ENCODE data around the gene FAM135A.
"Not testable (repeated sequence)": the region's sequence is repeated elsewhere in the genome, so short reads cannot be mapped to it uniquely, and the experiment has no call there.

Gene FAM135A

DNA sequence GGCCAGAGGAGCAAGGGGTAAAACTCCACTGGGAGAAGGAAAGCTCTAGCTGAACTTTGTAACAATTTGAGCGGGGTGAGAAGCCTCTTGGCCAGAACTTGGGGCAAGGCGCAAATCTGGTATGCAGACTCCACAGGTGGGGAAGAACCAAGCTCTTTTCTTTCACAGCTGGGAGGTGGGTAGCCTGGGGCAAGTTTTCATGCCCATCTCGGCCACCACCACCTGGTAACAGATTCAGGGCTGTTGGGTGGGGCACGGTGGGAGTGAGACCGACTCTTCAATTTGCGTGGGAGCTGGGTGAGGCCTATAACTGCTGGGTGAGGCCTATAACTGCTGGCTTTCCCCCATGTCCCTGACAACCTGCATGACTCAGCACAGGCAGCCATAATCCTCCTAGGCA lies 190.9 kb downstream of the FAM135A start:
- Histone ChIP-seq H3K4me3 (ENCODE audit: low read length) (no peak overlapping the region), H3K79me2 (ENCODE audit: low read length) (no peaks in the 10 kb centered on the region), H3K4me2 (ENCODE audit: low read depth, low read length) (no peak overlapping the region), H3K4me1 (ENCODE audit: low read length) (no peaks in the 10 kb centered on the region), H2AFZ (ENCODE audit: low read length) (no peak overlapping the region), H3K9me2 (replicated peaks; ENCODE audit: insufficient read depth, low read length) (no peaks in the 10 kb centered on the region), H3F3A (ENCODE audit: insufficient read depth, low read length) (no peaks in the 10 kb centered on the region), H3K27me3 (replicated peaks; ENCODE audit: insufficient read depth, low read length) (no peaks in the 10 kb centered on the region), H3K36me3 (replicated peaks; ENCODE audit: insufficient read depth, low read length) (no peaks in the 10 kb centered on the region), H4K20me1 (ENCODE audit: insufficient read depth, low read length) (no peaks in the 10 kb centered on the region), H3K9ac (ENCODE audit: low read length) (no peak overlapping the region), H3K27ac (ENCODE audit: low read length) (no peak overlapping the region), H3K9me3 (replicated peaks; ENCODE audit: insufficient read depth, low read length) (no peaks in the 10 kb centered on the region)
- TF ChIP-seq EZH2phosphoT487 (IDR thresholded peaks at IDR 0.05; ENCODE audit: low read length) (no peak), EZH2 (optimal IDR thresholded peaks at IDR 0.05; ENCODE audit: low read depth, low read length) (no peak)
- TF ChIP-seq, protein P1, sequence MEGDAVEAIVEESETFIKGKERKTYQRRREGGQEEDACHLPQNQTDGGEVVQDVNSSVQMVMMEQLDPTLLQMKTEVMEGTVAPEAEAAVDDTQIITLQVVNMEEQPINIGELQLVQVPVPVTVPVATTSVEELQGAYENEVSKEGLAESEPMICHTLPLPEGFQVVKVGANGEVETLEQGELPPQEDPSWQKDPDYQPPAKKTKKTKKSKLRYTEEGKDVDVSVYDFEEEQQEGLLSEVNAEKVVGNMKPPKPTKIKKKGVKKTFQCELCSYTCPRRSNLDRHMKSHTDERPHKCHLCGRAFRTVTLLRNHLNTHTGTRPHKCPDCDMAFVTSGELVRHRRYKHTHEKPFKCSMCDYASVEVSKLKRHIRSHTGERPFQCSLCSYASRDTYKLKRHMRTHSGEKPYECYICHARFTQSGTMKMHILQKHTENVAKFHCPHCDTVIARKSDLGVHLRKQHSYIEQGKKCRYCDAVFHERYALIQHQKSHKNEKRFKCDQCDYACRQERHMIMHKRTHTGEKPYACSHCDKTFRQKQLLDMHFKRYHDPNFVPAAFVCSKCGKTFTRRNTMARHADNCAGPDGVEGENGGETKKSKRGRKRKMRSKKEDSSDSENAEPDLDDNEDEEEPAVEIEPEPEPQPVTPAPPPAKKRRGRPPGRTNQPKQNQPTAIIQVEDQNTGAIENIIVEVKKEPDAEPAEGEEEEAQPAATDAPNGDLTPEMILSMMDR (IDR thresholded peaks at IDR 0.05; ENCODE audit: low read length), result no peak
- no peak for DNase-seq

DNA sequence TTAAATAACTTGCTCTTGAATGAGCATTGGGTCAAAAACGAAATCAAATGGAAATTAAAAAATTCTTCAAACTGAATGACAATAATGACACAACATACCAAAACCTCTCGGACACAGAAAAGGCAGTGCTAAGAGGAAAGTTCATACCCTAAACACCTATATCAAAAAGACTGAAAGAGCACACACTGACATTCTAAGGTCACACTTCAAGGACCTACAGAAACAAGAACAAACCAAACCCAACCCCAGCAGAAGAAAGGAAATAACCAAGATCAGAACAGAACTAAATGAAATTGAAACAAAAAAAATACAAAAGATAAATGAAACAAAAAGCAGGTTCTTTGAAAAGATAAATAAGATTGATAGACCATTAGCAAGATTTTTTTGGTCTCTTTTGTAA lies 194.1 kb downstream of the FAM135A start:
- not testable (repeated sequence) for H3K27ac ChIP-seq (ENCODE audit: low read length); H3F3A ChIP-seq (ENCODE audit: insufficient read depth, low read length); H3K9me3 ChIP-seq (replicated peaks; ENCODE audit: insufficient read depth, low read length); H3K4me3 ChIP-seq (ENCODE audit: low read length); H4K20me1 ChIP-seq (ENCODE audit: insufficient read depth, low read length); H3K4me2 ChIP-seq (ENCODE audit: low read depth, low read length); H3K27me3 ChIP-seq (replicated peaks; ENCODE audit: insufficient read depth, low read length); H3K36me3 ChIP-seq (replicated peaks; ENCODE audit: insufficient read depth, low read length); H3K79me2 ChIP-seq (ENCODE audit: low read length); DNase-seq; H3K4me1 ChIP-seq (ENCODE audit: low read length); H3K9me2 ChIP-seq (replicated peaks; ENCODE audit: insufficient read depth, low read length); H2AFZ ChIP-seq (ENCODE audit: low read length); H3K9ac ChIP-seq (ENCODE audit: low read length)

DNA sequence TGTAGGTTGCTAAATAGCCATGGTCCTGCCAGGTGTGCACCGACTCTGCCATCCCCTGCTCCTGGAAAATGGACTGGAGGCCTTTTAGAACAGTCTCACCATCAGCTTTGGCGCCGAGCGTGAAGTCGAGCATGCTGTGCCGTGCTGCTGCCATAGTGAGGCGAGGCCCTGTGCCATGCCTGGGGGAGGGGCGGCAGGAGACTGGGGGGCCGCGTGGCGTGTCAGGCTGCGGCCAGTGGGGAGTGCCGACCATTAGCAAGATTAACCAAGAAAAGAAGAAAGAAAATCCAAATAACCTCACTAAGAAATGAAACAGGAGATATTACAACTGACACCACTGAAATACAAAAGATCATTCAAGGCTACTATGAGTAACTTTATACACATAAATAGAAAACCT lies 195.9 kb downstream of the FAM135A start:
- DNase-seq; H3K27ac ChIP-seq (ENCODE audit: low read length); H3K9ac ChIP-seq (ENCODE audit: low read length); H3K4me1 ChIP-seq (ENCODE audit: low read length); H3K36me3 ChIP-seq (replicated peaks; ENCODE audit: insufficient read depth, low read length); H3K4me2 ChIP-seq (ENCODE audit: low read depth, low read length); H3K27me3 ChIP-seq (replicated peaks; ENCODE audit: insufficient read depth, low read length); H3K9me2 ChIP-seq (replicated peaks; ENCODE audit: insufficient read depth, low read length); H3K79me2 ChIP-seq (ENCODE audit: low read length); H3F3A ChIP-seq (ENCODE audit: insufficient read depth, low read length); H3K9me3 ChIP-seq (replicated peaks; ENCODE audit: insufficient read depth, low read length); H3K4me3 ChIP-seq (ENCODE audit: low read length); H2AFZ ChIP-seq (ENCODE audit: low read length); H4K20me1 ChIP-seq (ENCODE audit: insufficient read depth, low read length): not testable (repeated sequence)
